OCI-LY1 (cell line): ENCODE data around the gene CACNA1C.

Source experiments
- H2AFZ ChIP-seq: fragments of 200-600 bp; sonication (generic), shearing (Covaris generic); 2 replicates; pipeline ENCODE4 v1.6.0; 2014; ENCODE audit warnings: antibody characterized with exemption, mild to moderate bottlenecking, low read length
- H3F3A ChIP-seq: fragments of 200-600 bp; sonication (generic), shearing (Covaris generic); 2 replicates; pipeline ENCODE4 v1.6.0; 2014; ENCODE audit warnings: mild to moderate bottlenecking, antibody characterized with exemption, low read length, moderate library complexity; ENCODE audit not compliant: insufficient read depth
- H3K27ac ChIP-seq: fragments of 200-600 bp; sonication (generic); 2 replicates; pipeline ENCODE4 v1.5.1; 2014; ENCODE audit warnings: low read length, mixed run types, mild to moderate bottlenecking, low read depth; ENCODE audit not compliant: poor library complexity, severe bottlenecking
- H3K27me3 ChIP-seq: fragments of 200-600 bp; sonication (generic); 2 replicates; pipeline ENCODE4 v1.6.0; 2014; ENCODE audit warnings: antibody characterized with exemption, mild to moderate bottlenecking, low read length, moderate library complexity; ENCODE audit not compliant: insufficient read depth
- H3K36me3 ChIP-seq: fragments of 200-600 bp; sonication (generic); 2 replicates; pipeline ENCODE4 v1.6.1; 2014; ENCODE audit warnings: mild to moderate bottlenecking, antibody characterized with exemption, low read length, moderate library complexity, mixed read lengths; ENCODE audit not compliant: insufficient read depth
- H3K4me1 ChIP-seq: fragments of 200-600 bp; sonication (generic); 2 replicates; pipeline ENCODE4 v1.5.1; 2014; ENCODE audit warnings: mild to moderate bottlenecking, low read length, moderate library complexity; ENCODE audit not compliant: insufficient read depth, severe bottlenecking
- H3K4me2 ChIP-seq: fragments of 200-600 bp; sonication (generic), shearing (Covaris generic); 2 replicates; pipeline ENCODE4 v1.6.1; 2014; ENCODE audit warnings: low read length
- H3K4me3 ChIP-seq: fragments of 200-600 bp; sonication (generic); 2 replicates; pipeline ENCODE4 v1.5.1; 2014; ENCODE audit warnings: low read length, low read depth, mild to moderate bottlenecking, mixed read lengths; ENCODE audit not compliant: poor library complexity, severe bottlenecking
- H3K79me2 ChIP-seq: fragments of 200-600 bp; shearing (Covaris generic); 2 replicates; pipeline ENCODE4 v1.6.1; 2016; ENCODE audit warnings: mixed run types, low read length, mixed read lengths; ENCODE audit not compliant: insufficient read depth
- H3K9ac ChIP-seq: fragments of 200-600 bp; sonication (generic), shearing (Covaris generic); 2 replicates; pipeline ENCODE4 v1.6.1; 2014; ENCODE audit warnings: mild to moderate bottlenecking, low read length, mixed read lengths
- H3K9me2 ChIP-seq: fragments of 200-600 bp; sonication (generic), shearing (Covaris generic); 2 replicates; pipeline ENCODE4 v1.6.1; 2014; ENCODE audit warnings: low read depth, mild to moderate bottlenecking, low read length, mixed read lengths
- H3K9me3 ChIP-seq: fragments of 200-600 bp; shearing (Covaris generic); 2 replicates; pipeline ENCODE4 v1.6.1; 2014; ENCODE audit warnings: low read length, mixed read lengths
- H4K20me1 ChIP-seq: fragments of 200-600 bp; sonication (generic), shearing (Covaris generic); 2 replicates; pipeline ENCODE4 v1.6.0; 2016; ENCODE audit warnings: mild to moderate bottlenecking, low read length; ENCODE audit not compliant: insufficient read depth
- EZH2 ChIP-seq: fragments of 200-600 bp; sonication (generic), shearing (Covaris generic); IDR thresholded peaks from 2 replicates; pipeline ENCODE4 v1.8.0; 2017; ENCODE audit warnings: borderline replicate concordance, mixed run types, mild to moderate bottlenecking, antibody characterized with exemption, low read length, moderate library complexity, mixed read lengths
- TF ChIP-seq, protein P1 (sequence below): fragments of 200-600 bp; sonication (generic), shearing (Covaris generic); IDR thresholded peaks from 2 replicates; pipeline ENCODE4 v1.5.1; 2017; ENCODE audit warnings: mild to moderate bottlenecking, antibody characterized with exemption, low read length, moderate library complexity, mixed read lengths

CACNA1C gene

DNA sequence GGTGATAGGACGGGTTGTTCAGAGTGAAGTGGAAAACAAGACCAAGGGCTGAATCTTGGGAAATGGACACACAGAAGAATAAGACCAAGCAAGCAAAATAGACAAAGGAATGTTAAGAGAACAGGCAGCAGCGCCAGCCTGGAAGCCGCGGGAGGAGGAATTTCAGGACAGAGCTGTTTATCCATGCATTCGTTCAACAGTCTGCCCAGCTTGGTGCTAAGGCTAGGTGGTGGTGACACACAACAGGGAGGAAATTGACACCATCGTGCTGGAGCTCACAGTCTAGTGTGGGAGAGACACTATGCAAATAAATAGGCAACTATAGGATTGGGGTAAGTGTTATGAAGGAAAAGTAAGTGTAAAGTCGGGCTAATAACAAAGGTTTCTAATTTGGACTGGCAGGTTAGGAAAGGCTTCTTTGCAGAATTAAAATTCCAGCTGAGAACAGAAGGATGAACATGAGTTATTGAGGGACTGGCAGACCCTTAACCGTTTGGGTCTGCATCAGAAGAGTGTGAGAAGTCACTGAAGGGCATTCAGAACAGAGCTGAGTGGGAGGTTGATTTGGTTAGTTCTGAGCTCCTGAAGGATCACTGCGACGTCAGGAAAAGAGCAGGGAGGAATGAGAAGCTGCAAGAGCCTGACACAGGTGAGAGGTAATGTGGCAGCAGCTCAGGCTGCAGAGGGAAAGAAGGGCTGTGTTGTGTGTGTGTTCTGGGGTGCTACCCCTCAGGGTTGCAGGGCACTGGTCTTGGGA lies 499.4 kb downstream of the CACNA1C start:
- Histone ChIP-seq H3K79me2 (no peaks in the 10 kb centered on the region), H3K4me1 (no peaks in the 10 kb centered on the region), H4K20me1 (no peaks in the 10 kb centered on the region), H3F3A (no peaks in the 10 kb centered on the region), H3K9me2 (no peaks in the 10 kb centered on the region), H3K27ac (no peak overlapping the region), H3K27me3 (peaks cover 4% of the 10 kb centered on the region), H2AFZ (no peak overlapping the region), H3K9ac (no peak overlapping the region), H3K9me3 (no peaks in the 10 kb centered on the region), H3K36me3 (no peaks in the 10 kb centered on the region), H3K4me3 (no peak overlapping the region), H3K4me2 (no peak overlapping the region)
- TF ChIP-seq EZH2: no peak
- TF ChIP-seq, protein P1, sequence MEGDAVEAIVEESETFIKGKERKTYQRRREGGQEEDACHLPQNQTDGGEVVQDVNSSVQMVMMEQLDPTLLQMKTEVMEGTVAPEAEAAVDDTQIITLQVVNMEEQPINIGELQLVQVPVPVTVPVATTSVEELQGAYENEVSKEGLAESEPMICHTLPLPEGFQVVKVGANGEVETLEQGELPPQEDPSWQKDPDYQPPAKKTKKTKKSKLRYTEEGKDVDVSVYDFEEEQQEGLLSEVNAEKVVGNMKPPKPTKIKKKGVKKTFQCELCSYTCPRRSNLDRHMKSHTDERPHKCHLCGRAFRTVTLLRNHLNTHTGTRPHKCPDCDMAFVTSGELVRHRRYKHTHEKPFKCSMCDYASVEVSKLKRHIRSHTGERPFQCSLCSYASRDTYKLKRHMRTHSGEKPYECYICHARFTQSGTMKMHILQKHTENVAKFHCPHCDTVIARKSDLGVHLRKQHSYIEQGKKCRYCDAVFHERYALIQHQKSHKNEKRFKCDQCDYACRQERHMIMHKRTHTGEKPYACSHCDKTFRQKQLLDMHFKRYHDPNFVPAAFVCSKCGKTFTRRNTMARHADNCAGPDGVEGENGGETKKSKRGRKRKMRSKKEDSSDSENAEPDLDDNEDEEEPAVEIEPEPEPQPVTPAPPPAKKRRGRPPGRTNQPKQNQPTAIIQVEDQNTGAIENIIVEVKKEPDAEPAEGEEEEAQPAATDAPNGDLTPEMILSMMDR: no peak

DNA sequence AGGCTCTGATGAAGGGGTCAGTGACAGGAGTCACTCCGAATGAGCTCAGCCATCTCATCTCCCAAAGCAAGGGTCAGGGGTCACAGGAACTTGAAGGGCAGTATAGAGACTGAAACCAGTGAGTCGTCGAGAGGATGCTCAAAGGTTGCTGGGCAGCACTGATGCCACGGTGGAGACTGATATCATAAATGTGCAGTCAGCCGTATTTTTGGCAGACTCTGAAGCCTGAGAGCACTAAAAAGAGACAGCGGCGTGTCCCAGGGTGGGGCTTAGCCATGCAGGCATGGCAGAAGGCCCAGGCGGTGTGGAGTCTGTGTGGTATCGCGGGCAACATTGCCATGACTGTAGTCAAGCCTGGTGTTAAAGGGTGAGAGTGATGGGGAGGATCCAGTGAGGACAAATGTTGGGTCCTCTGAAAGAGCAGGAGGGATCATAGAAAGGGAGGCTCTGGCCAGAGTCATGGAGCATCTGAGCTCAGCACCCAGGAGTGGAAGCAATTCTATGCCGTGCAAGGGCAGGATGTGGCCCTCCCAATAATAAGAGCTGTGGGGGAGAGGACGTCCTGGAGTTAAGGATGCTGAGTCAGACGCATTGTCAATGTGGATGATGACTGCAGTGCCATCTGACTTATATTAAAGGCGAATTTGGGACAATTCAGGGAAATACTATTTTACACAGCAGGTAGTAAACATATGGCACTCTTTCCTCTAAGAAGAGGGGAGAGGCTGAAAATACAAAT lies 500.8 kb downstream of the CACNA1C start:
- Histone ChIP-seq H3K27ac (no peak overlapping the region), H3K4me3 (no peak overlapping the region), H4K20me1 (no peaks in the 10 kb centered on the region), H3K79me2 (no peaks in the 10 kb centered on the region), H3K4me2 (no peak overlapping the region), H3K9me3 (no peaks in the 10 kb centered on the region), H3K27me3 (peaks cover 4% of the 10 kb centered on the region), H3F3A (no peaks in the 10 kb centered on the region), H3K9ac (no peak overlapping the region), H3K36me3 (no peaks in the 10 kb centered on the region), H3K9me2 (no peaks in the 10 kb centered on the region), H3K4me1 (no peaks in the 10 kb centered on the region), H2AFZ (no peak overlapping the region)
- TF ChIP-seq, protein P1: no peak
- TF ChIP-seq EZH2: no peak

- H3K36me3 ChIP-seq: no peaks in the 10 kb centered on the region
- no peak overlapping the region for H3K4me2 ChIP-seq
- peaks cover 4% of the 10 kb centered on the region for H3K27me3 ChIP-seq
- H4K20me1 ChIP-seq: no peaks in the 10 kb centered on the region
- H3K9ac ChIP-seq: no peak overlapping the region
- no peaks in the 10 kb centered on the region for H3K9me3 ChIP-seq
- TF ChIP-seq, protein P1: no peak
- no peak for TF ChIP-seq EZH2
- H3K79me2 ChIP-seq: no peaks in the 10 kb centered on the region
- H3K27ac ChIP-seq: no peak overlapping the region
- H3K4me3 ChIP-seq: no peak overlapping the region
- no peaks in the 10 kb centered on the region for H3K9me2 ChIP-seq
- H3F3A ChIP-seq: no peaks in the 10 kb centered on the region
- no peak overlapping the region for H2AFZ ChIP-seq
- no peaks in the 10 kb centered on the region for H3K4me1 ChIP-seq
Measured at GRCh38 chr12:2555487-2556082, 502.8 kb downstream of the CACNA1C start.
